ENCODE results near the gene NLRC5.

DNA sequence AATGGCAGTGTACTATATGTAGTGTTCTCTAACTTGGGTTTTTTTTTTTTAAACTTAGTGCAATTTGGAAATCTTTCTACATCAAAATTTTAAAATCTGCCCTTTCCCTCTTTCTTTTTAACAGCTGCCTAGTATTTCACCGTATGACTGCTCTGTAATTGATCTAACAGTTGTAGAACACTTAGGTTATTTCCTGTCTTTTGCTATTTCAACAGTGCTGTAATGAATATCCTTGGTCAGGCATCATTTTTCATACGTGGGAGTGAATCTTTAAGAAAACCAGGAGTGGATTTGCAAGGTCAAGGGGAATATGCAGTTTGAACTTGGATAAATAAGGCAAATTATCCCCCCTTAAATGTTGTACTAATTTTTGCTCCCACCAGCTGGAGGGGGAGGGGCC lies 3.8 kb downstream of the NLRC5 start:
- TF ChIP-seq, protein P1, sequence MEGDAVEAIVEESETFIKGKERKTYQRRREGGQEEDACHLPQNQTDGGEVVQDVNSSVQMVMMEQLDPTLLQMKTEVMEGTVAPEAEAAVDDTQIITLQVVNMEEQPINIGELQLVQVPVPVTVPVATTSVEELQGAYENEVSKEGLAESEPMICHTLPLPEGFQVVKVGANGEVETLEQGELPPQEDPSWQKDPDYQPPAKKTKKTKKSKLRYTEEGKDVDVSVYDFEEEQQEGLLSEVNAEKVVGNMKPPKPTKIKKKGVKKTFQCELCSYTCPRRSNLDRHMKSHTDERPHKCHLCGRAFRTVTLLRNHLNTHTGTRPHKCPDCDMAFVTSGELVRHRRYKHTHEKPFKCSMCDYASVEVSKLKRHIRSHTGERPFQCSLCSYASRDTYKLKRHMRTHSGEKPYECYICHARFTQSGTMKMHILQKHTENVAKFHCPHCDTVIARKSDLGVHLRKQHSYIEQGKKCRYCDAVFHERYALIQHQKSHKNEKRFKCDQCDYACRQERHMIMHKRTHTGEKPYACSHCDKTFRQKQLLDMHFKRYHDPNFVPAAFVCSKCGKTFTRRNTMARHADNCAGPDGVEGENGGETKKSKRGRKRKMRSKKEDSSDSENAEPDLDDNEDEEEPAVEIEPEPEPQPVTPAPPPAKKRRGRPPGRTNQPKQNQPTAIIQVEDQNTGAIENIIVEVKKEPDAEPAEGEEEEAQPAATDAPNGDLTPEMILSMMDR (IDR thresholded peaks at IDR 0.05) = no peak
- TF ChIP-seq POLR2AphosphoS5 (IDR thresholded peaks at IDR 0.05; ENCODE audit: insufficient read depth in 1 of 2, low read depth in 1 of 2) = no peak

Measured in vagina (tissue), 2 donors.